WI38 (cell line): ENCODE results near the gene LTBP2.

Experiments
- H3K4me3 ChIP-seq: 2 replicates; pipeline ENCODE4 v1.5.1; 2011; ENCODE audit warnings: low read depth, mild to moderate bottlenecking, control low read depth, low read length
- CTCF ChIP-seq: IDR thresholded peaks from 2 replicates; pipeline ENCODE4 v1.5.1; 2012; ENCODE audit warnings: low read depth, mild to moderate bottlenecking, control low read depth, low read length

LTBP2 gene

GRCh38 chr14:74647678-74648461 is 35.8 kb upstream of the LTBP2 start:
- TF ChIP-seq CTCF: no peak
- no peak overlapping the region for H3K4me3 ChIP-seq

GRCh38 chr14:74647061-74647677 is 35.1 kb upstream of the LTBP2 start:
- no peak overlapping the region for H3K4me3 ChIP-seq
- no peak for TF ChIP-seq CTCF

- no peak overlapping the region for H3K4me3 ChIP-seq
- TF ChIP-seq CTCF: no peak
Observed at GRCh38 chr14:74645756-74646470, 33.9 kb upstream of the LTBP2 start.

GRCh38 chr14:74645244-74645643 is 33.2 kb upstream of the LTBP2 start:
- TF ChIP-seq CTCF: no peak
- H3K4me3 ChIP-seq: no peak overlapping the region

- H3K4me3 ChIP-seq: no peak overlapping the region
- TF ChIP-seq CTCF: no peak
Observed at GRCh38 chr14:74641601-74642391, 29.8 kb upstream of the LTBP2 start.

GRCh38 chr14:74638966-74639365 is 26.9 kb upstream of the LTBP2 start:
- TF ChIP-seq CTCF: no peak
- no peak overlapping the region for H3K4me3 ChIP-seq
